ENCODE measurements around the gene SFMBT2.

- TF ChIP-seq CTCF (conservative IDR thresholded peaks at IDR 0.05; ENCODE audit: low read length) (no peak), EZH2phosphoT487 (IDR thresholded peaks at IDR 0.05; ENCODE audit: borderline replicate concordance, low read depth, low read length) (no peak)
Observed at GRCh38 chr10:7111561-7111960, 299.3 kb downstream of the SFMBT2 start.

Data from OCI-LY7 (cell line).